SK-N-SH (cell line): ENCODE data around the gene LEPROT. TPM values are rescaled to one million over a fixed set of nuclear protein-coding genes. Genes with fewer than 3 reads are reported as not detected.

Experiments used
- CTCF ChIA-PET: fragments of 300-600, 350-600 bp; formaldehyde crosslinking; extraction: SDS; loops from one replicate; lab custom pipeline; 2021; lab: Yijun Ruan, JAX
- POLR2A ChIA-PET: fragments of 350-600 bp; sonication (Branson Sonifier 250); formaldehyde crosslinking; extraction: SDS; loops from one replicate; lab custom pipeline; 2020; ENCODE audit warnings: antibody characterized with exemption, inconsistent platforms; lab: Yijun Ruan, JAX
- DNase-seq: peaks from one replicate; pipeline ENCODE4 v3.0.0; 2012
- H2AFZ ChIP-seq: fragments of 200-600 bp; sonication (generic); 2 replicates; pipeline ENCODE4 v1.8.1; 2016; ENCODE audit warnings: antibody characterized with exemption, mild to moderate bottlenecking, low read depth
- H3F3A ChIP-seq: fragments of 200-600 bp; sonication (generic); replicated peaks from 2 replicates; pipeline ENCODE3; 2016; ENCODE audit warnings: antibody characterized with exemption, mild to moderate bottlenecking; ENCODE audit not compliant: insufficient read depth
- H3K27ac ChIP-seq, 2 experiments: fragments of 200-500 bp in 1 of 2; fragments of 200-600 bp in 1 of 2; sonication (Bioruptor generic) in 1 of 2; sonication (generic), shearing (Covaris generic) in 1 of 2; 2 replicates each; pipeline versions ENCODE4 v1.5.1 to v1.6.1; 2014 to 2016; ENCODE audit warnings: low read depth in 2 of 2, inconsistent platforms in 1 of 2, low read length in 1 of 2, mild to moderate bottlenecking in 1 of 2, mixed read lengths in 1 of 2
- H3K27me3 ChIP-seq: fragments of 200-600 bp; sonication (generic), shearing (Covaris generic); 2 replicates; pipeline ENCODE4 v1.6.1; 2016; ENCODE audit warnings: mixed run types; ENCODE audit not compliant: insufficient read depth
- H3K36me3 ChIP-seq, 2 experiments: fragments of 200-500 bp in 1 of 2; fragments of 200-600 bp in 1 of 2; sonication (Bioruptor generic) in 1 of 2; sonication (generic) in 1 of 2; replicated peaks in 1 of 2; 2 replicates each; pipeline versions ENCODE3 to v1.5.1; 2014 to 2016; ENCODE audit warnings: low read length in 1 of 2, mild to moderate bottlenecking in 1 of 2; ENCODE audit not compliant: insufficient read depth in 2 of 2, control insufficient read depth in 1 of 2
- H3K4me1 ChIP-seq, 2 experiments: fragments of 200-500 bp in 1 of 2; fragments of 200-600 bp in 1 of 2; sonication (Bioruptor generic) in 1 of 2; sonication (generic), shearing (Covaris generic) in 1 of 2; 2 replicates each; pipeline versions ENCODE4 v1.5.1 to v1.6.1; 2014 to 2016; ENCODE audit warnings: low read depth in 1 of 2, low read length in 1 of 2, mixed run types in 1 of 2; ENCODE audit not compliant: insufficient read depth in 2 of 2, control insufficient read depth in 1 of 2
- H3K4me2 ChIP-seq: fragments of 200-600 bp; sonication (generic), shearing (Covaris generic); 2 replicates; pipeline ENCODE4 v1.6.1; 2017; ENCODE audit warnings: mixed run types
- H3K4me3 ChIP-seq, 2 experiments: fragments of 200-500 bp in 1 of 2; fragments of 200-600 bp in 1 of 2; sonication (Bioruptor generic) in 1 of 2; sonication (generic), shearing (Covaris generic) in 1 of 2; 2 replicates each; pipeline versions ENCODE4 v1.5.1 to v1.8.1; 2014 to 2016; ENCODE audit warnings: low read depth in 2 of 2, inconsistent platforms in 1 of 2, low read length in 1 of 2, mild to moderate bottlenecking in 1 of 2, mixed read lengths in 1 of 2, moderate library complexity in 1 of 2
- H3K79me2 ChIP-seq: fragments of 200-600 bp; sonication (generic); 2 replicates; pipeline ENCODE4 v1.8.1; 2017; ENCODE audit warnings: mild to moderate bottlenecking; ENCODE audit not compliant: insufficient read depth
- H3K9ac ChIP-seq: fragments of 200-600 bp; sonication (generic); 2 replicates; pipeline ENCODE4 v1.6.1; 2017; ENCODE audit warnings: mixed run types
- H3K9me2 ChIP-seq: fragments of 200-600 bp; sonication (generic); 2 replicates; pipeline ENCODE4 v1.6.1; 2017; ENCODE audit warnings: mixed run types
- H3K9me3 ChIP-seq: fragments of 200-600 bp; sonication (generic); 2 replicates; pipeline ENCODE4 v1.6.1; 2017; ENCODE audit warnings: mixed run types, mild to moderate bottlenecking, moderate library complexity
- H4K20me1 ChIP-seq: fragments of 200-600 bp; sonication (generic); 2 replicates; pipeline ENCODE4 v1.6.1; 2017; ENCODE audit warnings: mild to moderate bottlenecking, mixed run types; ENCODE audit not compliant: insufficient read depth
- CHD2 ChIP-seq: fragments of 150-350 bp; IDR thresholded peaks from 2 replicates; pipeline ENCODE4 v1.6.1; 2018; ENCODE audit warnings: low read length; ENCODE audit not compliant: partially characterized antibody
- CTCF ChIP-seq: fragments of 200-600 bp; sonication (generic); IDR thresholded peaks from 2 replicates; pipeline ENCODE4 v1.6.1; 2017; ENCODE audit warnings: antibody characterized with exemption, mild to moderate bottlenecking, moderate library complexity
- EP300 ChIP-seq, 2 experiments: IDR thresholded peaks; 2 replicates each; pipeline versions ENCODE4 v1.4.0 to v1.6.1; 2012; ENCODE audit warnings: borderline replicate concordance in 1 of 2, low read depth in 1 of 2, low read length in 1 of 2
- FOXM1 ChIP-seq: IDR thresholded peaks from 2 replicates; pipeline ENCODE4 v1.4.0; 2012; ENCODE audit warnings: low read depth, mild to moderate bottlenecking
- GATA2 ChIP-seq: sonication (generic); formaldehyde crosslinking; IDR thresholded peaks from 2 replicates; pipeline ENCODE4 v1.5.0; 2020; ENCODE audit warnings: mild to moderate bottlenecking, missing genetic modification reagents
- MAX ChIP-seq: IDR thresholded peaks from 2 replicates; pipeline ENCODE4 v1.4.0; 2012; ENCODE audit warnings: low read depth
- MEF2A ChIP-seq: IDR thresholded peaks from 2 replicates; pipeline ENCODE4 v1.4.0; 2012; ENCODE audit warnings: low read depth, borderline replicate concordance
- PBX3 ChIP-seq: IDR thresholded peaks from 2 replicates; pipeline ENCODE4; 2012
- POLR2AphosphoS5 ChIP-seq: IDR thresholded peaks from 2 replicates; pipeline ENCODE4 v1.6.1; 2012; ENCODE audit warnings: low read depth, low read length
- RAD21 ChIP-seq: IDR thresholded peaks from 2 replicates; pipeline ENCODE4 v1.6.1; 2012; ENCODE audit warnings: mild to moderate bottlenecking, low read length
- RCOR1 ChIP-seq: fragments of 150-350 bp; IDR thresholded peaks from 2 replicates; pipeline ENCODE4 v1.6.1; 2017; ENCODE audit warnings: antibody characterized with exemption, low read length
- RFX5 ChIP-seq: IDR thresholded peaks from 2 replicates; pipeline ENCODE4 v1.6.1; 2012; ENCODE audit warnings: mild to moderate bottlenecking, improper control_type of control experiment, low read length
- RXRA ChIP-seq: IDR thresholded peaks from 2 replicates; pipeline ENCODE4 v1.4.0; 2012; ENCODE audit warnings: low read depth, mild to moderate bottlenecking, borderline replicate concordance
- SIN3A ChIP-seq: IDR thresholded peaks from 2 replicates; pipeline ENCODE4 v1.6.1; 2012; ENCODE audit warnings: low read depth, mild to moderate bottlenecking, low read length, moderate library complexity, borderline replicate concordance
- TAF1 ChIP-seq: IDR thresholded peaks from 2 replicates; pipeline ENCODE4 v1.6.1; 2012; ENCODE audit warnings: low read depth, mild to moderate bottlenecking, low read length, moderate library complexity, borderline replicate concordance
- TCF12 ChIP-seq: IDR thresholded peaks from 2 replicates; pipeline ENCODE4 v1.4.0; 2012
- WGBS: methylation state at CpG from one replicate; pipeline ENCODE4 v1.1.6; 2017; ENCODE audit warnings: low lambda C conversion rate; 5-methylcytosine and 5-hydroxymethylcytosine counted together
- polyA plus RNA-seq, 3 experiments: library from polyadenylated mRNA; depleted of rRNA; stranded (reverse); fragments of >200 nt; gene quantifications; 2 replicates each; pipeline ENCODE4 v1.2.3, GENCODE V29; 2012
- TF ChIP-seq, protein P1 (sequence below): fragments of 150-350 bp; IDR thresholded peaks from 2 replicates; pipeline ENCODE4 v1.6.1; 2016; ENCODE audit warnings: mild to moderate bottlenecking, low read depth, low read length
- TF ChIP-seq, protein P2 (sequence below): fragments of 150-350 bp; IDR thresholded peaks from 2 replicates; pipeline ENCODE4 v1.6.1; 2017; ENCODE audit warnings: antibody characterized with exemption, low read length, low read depth, borderline replicate concordance
- TF ChIP-seq, protein P3 (sequence below): IDR thresholded peaks from 2 replicates; pipeline ENCODE4 v1.6.1; 2012; ENCODE audit warnings: mild to moderate bottlenecking, low read depth, low read length, moderate library complexity

Gene LEPROT
- polyA plus RNA-seq, 1 of the 3 experiments (the other 2 are of a cell fraction) = 38.9 TPM

DNA sequence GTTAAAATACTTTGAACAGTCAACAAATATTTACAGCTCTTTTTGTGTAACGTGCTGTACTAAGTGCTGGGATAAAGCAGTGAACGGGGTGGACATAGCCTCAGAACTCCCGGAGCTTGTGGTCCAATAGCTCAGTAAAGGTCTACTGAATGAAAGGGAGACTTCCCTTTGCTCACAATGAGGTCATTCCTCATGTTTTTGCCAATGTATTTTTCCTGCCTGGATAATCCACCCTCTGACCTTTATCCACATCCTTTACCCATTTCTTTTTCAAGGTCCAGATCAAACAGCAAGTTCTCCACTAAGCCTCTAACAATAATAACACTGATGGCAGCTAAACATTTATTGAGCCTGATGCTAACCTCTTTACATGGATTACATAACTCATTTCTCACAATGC, 55.9 kb downstream of the LEPROT start:
- Histone ChIP-seq H3K4me3 (no peak overlapping the region), H3K9me3 (no peaks in the 10 kb centered on the region), H3K9ac (no peak overlapping the region), H3K79me2 (no peaks in the 10 kb centered on the region), H4K20me1 (no peaks in the 10 kb centered on the region), H3K36me3 (no peaks in the 10 kb centered on the region), H3K27ac (no peak overlapping the region), H3F3A (no peaks in the 10 kb centered on the region), H3K4me1 (no peaks in the 10 kb centered on the region), H2AFZ (no peak overlapping the region), H3K4me2 (no peak overlapping the region), H3K27me3 (no peaks in the 10 kb centered on the region), H3K9me2 (no peaks in the 10 kb centered on the region)
- 69% methylated on average over 3 of the region's 3 CpGs for WGBS
- TF ChIP-seq CHD2 = no peak
- no peak for TF ChIP-seq RFX5
- TF ChIP-seq RCOR1 = no peak
- no peak for TF ChIP-seq GATA2 (CRISPR knock-in tag)
- TF ChIP-seq RAD21 = no peak
- TF ChIP-seq TCF12 = no peak
- no peak for TF ChIP-seq SIN3A
- TF ChIP-seq PBX3 = no peak
- no peak for TF ChIP-seq TAF1
- TF ChIP-seq, protein P1, sequence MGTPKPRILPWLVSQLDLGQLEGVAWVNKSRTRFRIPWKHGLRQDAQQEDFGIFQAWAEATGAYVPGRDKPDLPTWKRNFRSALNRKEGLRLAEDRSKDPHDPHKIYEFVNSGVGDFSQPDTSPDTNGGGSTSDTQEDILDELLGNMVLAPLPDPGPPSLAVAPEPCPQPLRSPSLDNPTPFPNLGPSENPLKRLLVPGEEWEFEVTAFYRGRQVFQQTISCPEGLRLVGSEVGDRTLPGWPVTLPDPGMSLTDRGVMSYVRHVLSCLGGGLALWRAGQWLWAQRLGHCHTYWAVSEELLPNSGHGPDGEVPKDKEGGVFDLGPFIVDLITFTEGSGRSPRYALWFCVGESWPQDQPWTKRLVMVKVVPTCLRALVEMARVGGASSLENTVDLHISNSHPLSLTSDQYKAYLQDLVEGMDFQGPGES = no peak
- TF ChIP-seq, protein P2, sequence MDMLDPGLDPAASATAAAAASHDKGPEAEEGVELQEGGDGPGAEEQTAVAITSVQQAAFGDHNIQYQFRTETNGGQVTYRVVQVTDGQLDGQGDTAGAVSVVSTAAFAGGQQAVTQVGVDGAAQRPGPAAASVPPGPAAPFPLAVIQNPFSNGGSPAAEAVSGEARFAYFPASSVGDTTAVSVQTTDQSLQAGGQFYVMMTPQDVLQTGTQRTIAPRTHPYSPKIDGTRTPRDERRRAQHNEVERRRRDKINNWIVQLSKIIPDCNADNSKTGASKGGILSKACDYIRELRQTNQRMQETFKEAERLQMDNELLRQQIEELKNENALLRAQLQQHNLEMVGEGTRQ = no peak
- TF ChIP-seq MAX = no peak
- TF ChIP-seq, protein P3, sequence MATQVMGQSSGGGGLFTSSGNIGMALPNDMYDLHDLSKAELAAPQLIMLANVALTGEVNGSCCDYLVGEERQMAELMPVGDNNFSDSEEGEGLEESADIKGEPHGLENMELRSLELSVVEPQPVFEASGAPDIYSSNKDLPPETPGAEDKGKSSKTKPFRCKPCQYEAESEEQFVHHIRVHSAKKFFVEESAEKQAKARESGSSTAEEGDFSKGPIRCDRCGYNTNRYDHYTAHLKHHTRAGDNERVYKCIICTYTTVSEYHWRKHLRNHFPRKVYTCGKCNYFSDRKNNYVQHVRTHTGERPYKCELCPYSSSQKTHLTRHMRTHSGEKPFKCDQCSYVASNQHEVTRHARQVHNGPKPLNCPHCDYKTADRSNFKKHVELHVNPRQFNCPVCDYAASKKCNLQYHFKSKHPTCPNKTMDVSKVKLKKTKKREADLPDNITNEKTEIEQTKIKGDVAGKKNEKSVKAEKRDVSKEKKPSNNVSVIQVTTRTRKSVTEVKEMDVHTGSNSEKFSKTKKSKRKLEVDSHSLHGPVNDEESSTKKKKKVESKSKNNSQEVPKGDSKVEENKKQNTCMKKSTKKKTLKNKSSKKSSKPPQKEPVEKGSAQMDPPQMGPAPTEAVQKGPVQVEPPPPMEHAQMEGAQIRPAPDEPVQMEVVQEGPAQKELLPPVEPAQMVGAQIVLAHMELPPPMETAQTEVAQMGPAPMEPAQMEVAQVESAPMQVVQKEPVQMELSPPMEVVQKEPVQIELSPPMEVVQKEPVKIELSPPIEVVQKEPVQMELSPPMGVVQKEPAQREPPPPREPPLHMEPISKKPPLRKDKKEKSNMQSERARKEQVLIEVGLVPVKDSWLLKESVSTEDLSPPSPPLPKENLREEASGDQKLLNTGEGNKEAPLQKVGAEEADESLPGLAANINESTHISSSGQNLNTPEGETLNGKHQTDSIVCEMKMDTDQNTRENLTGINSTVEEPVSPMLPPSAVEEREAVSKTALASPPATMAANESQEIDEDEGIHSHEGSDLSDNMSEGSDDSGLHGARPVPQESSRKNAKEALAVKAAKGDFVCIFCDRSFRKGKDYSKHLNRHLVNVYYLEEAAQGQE = no peak
- TF ChIP-seq RXRA = no peak
- no peak for TF ChIP-seq MEF2A
- TF ChIP-seq CTCF = no peak
- no peak for TF ChIP-seq EP300 (IDR thresholded peaks at IDR 0.05; ENCODE audit: borderline replicate concordance in 1 of 2, low read depth in 1 of 2, low read length in 1 of 2)
- TF ChIP-seq POLR2AphosphoS5 = no peak
- no peak for TF ChIP-seq FOXM1
- DNase-seq = no peak
- POLR2A ChIA-PET = no interaction called here
- CTCF ChIA-PET = interaction anchor here (1.6 to 2.1 kb wide), 2 partner anchors 17 to 211 kb away, joined by 9 to 12 read pairs; no protein-coding TSS in a partner anchor
